SH-SY5Y (cell line): ENCODE data around the gene FAM117A.

Experiments used
- GATA2 ChIP-seq: IDR thresholded peaks from 2 replicates; pipeline ENCODE4 v1.6.1; 2011; ENCODE audit warnings: mild to moderate bottlenecking, low read depth, low read length
- GATA3 ChIP-seq: IDR thresholded peaks from 2 replicates; pipeline ENCODE4 v1.6.1; 2011; ENCODE audit warnings: low read depth, mild to moderate bottlenecking, low read length, moderate library complexity

FAM117A gene

GRCh38 chr17:49763735-49764558, at the start of gene FAM117A:
FAM117A (minus strand) TSS chr17:49764131; CDS start chr17:49764087, 44 bp downstream.
- TF ChIP-seq GATA2 (peak; percentile 90), GATA3 (no peak)

- TF ChIP-seq GATA3: no peak
- no peak for TF ChIP-seq GATA2
Observed at GRCh38 chr17:49809056-49809455, 45.1 kb upstream of the FAM117A start.

- TF ChIP-seq GATA3 (no peak), GATA2 (no peak)
Observed at GRCh38 chr17:49798738-49799137, 34.8 kb upstream of the FAM117A start.

GRCh38 chr17:49798182-49798581, 34.3 kb upstream of the FAM117A start:
- no peak for TF ChIP-seq GATA2
- no peak for TF ChIP-seq GATA3

GRCh38 chr17:49795372-49795771, 31.4 kb upstream of the FAM117A start:
- TF ChIP-seq GATA3 (no peak), GATA2 (no peak)

GRCh38 chr17:49793309-49793708, 29.4 kb upstream of the FAM117A start:
- TF ChIP-seq GATA3 (no peak), GATA2 (no peak)

- TF ChIP-seq GATA2 (no peak), GATA3 (no peak)
Observed at GRCh38 chr17:49789243-49789578, 25.3 kb upstream of the FAM117A start.

GRCh38 chr17:49788478-49789242, 24.7 kb upstream of the FAM117A start, which contains the start of gene KAT7:
KAT7 (plus strand) TSS chr17:49788681; CDS start chr17:49788835, 154 bp downstream.
- TF ChIP-seq GATA2 (0 out of 2 replicates have a peak, but pooled peaks have one; percentile 2), GATA3 (no peak)

- TF ChIP-seq GATA3 (no peak), GATA2 (peak; percentile 39; the same call in 1 of the 2 replicates)
Observed at GRCh38 chr17:49787884-49788477, 24.1 kb upstream of the FAM117A start.

- TF ChIP-seq GATA3 (no peak), GATA2 (no peak)
Observed at GRCh38 chr17:49784636-49785035, 20.7 kb upstream of the FAM117A start.

GRCh38 chr17:49783791-49784190, 19.9 kb upstream of the FAM117A start:
- TF ChIP-seq GATA3 (no peak), GATA2 (no peak)

- no peak for TF ChIP-seq GATA3
- no peak for TF ChIP-seq GATA2
Observed at GRCh38 chr17:49783071-49783715, 19.3 kb upstream of the FAM117A start.

GRCh38 chr17:49779739-49780231, 15.9 kb upstream of the FAM117A start:
- TF ChIP-seq GATA3 (no peak), GATA2 (no peak)
